ENCODE data around the gene LST1.

DNA sequence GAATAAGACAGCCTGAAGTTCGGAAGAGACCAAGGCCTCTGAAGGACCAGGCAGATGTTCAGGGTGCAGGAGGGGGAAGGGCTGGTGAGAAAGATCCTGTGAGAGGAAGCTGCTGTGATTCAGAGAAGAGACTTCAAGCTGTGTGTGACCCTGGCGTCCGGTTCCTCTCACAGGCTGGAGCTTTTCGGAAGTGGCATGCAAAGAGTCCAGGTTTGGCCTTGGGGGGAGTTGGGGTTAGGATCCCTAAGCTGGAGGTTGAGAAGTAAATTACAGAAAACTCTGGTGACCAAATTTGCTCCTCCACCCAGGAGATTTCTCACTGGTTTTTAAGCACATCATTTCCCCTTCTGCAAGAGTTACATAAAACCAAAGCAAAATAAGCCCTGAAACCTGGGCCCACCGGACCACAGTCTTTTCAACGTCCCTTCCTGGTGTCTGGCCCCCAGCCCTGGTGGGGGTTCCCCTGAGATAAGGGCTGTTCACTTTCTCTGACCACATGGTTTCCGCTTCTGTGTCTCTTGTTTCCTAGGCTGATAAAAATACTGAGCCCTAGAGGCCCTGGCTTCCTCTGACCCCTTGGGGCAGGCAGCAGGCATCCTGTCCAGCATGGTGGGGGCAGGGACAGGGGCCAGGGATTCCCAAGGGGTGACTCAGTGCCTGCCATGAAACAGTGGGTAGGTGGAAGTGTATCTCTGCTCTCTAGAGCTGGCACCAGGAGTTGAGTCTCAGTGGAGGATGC lies 25.9 kb upstream of the LST1 start:
- TF ChIP-seq POLR2A (IDR thresholded peaks at IDR 0.05): no peak
- TF ChIP-seq, protein P1, sequence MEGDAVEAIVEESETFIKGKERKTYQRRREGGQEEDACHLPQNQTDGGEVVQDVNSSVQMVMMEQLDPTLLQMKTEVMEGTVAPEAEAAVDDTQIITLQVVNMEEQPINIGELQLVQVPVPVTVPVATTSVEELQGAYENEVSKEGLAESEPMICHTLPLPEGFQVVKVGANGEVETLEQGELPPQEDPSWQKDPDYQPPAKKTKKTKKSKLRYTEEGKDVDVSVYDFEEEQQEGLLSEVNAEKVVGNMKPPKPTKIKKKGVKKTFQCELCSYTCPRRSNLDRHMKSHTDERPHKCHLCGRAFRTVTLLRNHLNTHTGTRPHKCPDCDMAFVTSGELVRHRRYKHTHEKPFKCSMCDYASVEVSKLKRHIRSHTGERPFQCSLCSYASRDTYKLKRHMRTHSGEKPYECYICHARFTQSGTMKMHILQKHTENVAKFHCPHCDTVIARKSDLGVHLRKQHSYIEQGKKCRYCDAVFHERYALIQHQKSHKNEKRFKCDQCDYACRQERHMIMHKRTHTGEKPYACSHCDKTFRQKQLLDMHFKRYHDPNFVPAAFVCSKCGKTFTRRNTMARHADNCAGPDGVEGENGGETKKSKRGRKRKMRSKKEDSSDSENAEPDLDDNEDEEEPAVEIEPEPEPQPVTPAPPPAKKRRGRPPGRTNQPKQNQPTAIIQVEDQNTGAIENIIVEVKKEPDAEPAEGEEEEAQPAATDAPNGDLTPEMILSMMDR (IDR thresholded peaks at IDR 0.05): no peak
- TF ChIP-seq EP300 (IDR thresholded peaks at IDR 0.05): no peak
